ENCODE measurements around the gene SNAPC4.

The SNAPC4 gene, protein sequence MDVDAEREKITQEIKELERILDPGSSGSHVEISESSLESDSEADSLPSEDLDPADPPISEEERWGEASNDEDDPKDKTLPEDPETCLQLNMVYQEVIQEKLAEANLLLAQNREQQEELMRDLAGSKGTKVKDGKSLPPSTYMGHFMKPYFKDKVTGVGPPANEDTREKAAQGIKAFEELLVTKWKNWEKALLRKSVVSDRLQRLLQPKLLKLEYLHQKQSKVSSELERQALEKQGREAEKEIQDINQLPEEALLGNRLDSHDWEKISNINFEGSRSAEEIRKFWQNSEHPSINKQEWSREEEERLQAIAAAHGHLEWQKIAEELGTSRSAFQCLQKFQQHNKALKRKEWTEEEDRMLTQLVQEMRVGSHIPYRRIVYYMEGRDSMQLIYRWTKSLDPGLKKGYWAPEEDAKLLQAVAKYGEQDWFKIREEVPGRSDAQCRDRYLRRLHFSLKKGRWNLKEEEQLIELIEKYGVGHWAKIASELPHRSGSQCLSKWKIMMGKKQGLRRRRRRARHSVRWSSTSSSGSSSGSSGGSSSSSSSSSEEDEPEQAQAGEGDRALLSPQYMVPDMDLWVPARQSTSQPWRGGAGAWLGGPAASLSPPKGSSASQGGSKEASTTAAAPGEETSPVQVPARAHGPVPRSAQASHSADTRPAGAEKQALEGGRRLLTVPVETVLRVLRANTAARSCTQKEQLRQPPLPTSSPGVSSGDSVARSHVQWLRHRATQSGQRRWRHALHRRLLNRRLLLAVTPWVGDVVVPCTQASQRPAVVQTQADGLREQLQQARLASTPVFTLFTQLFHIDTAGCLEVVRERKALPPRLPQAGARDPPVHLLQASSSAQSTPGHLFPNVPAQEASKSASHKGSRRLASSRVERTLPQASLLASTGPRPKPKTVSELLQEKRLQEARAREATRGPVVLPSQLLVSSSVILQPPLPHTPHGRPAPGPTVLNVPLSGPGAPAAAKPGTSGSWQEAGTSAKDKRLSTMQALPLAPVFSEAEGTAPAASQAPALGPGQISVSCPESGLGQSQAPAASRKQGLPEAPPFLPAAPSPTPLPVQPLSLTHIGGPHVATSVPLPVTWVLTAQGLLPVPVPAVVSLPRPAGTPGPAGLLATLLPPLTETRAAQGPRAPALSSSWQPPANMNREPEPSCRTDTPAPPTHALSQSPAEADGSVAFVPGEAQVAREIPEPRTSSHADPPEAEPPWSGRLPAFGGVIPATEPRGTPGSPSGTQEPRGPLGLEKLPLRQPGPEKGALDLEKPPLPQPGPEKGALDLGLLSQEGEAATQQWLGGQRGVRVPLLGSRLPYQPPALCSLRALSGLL (N-terminal part only)

DNA sequence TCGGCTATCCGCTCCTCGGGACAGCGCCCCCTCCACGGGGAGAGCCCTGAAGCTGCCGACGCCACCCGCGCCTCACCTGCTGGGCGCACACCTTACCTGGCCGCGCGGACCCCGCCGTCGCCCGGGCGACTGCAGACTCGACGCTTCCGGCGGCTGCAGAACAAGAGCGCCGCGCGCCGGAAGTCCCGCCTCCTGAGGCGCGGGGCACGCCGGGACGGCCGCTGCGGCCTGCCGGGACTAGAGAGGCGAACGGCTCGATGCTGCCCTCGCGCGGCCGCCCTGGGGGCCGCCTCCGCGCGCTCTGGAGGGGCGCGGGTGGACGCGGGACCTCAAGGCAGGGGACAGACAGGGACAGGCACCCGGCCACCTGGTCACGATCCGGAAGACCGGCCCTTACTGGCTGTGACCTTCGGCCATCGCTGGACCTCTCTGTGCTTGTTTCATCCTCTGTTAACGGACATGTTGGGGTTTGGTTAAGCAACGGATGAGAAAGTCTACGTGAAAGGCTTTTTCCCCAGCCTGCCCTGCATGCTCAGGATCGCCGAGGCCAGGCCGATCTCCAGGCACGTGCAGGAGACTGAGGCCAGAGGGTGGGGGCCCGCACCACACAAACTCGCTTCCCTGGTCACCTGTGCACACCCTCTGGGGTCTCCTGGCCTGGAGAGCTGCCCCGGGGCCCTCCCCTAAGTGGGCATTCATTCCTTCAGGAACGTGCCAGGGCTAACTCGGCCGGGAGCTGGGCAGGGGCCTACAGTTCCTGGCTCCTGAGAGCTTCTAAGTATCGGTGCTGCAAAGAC lies at the start of gene SNAPC4:
TSS of gene SNAPC4 (minus strand) at position 133 of the 797 bp plus-strand sequence. CDS start 1,742 bp downstream, outside the sequence.
- peak within 1 kb of the TSS; percentile 90 for H3K4me3 ChIP-seq (ENCODE audit: low read depth, low read length)
- DNase-seq (ENCODE audit: low read depth) = peak; percentile 40
- TF ChIP-seq, protein P1, sequence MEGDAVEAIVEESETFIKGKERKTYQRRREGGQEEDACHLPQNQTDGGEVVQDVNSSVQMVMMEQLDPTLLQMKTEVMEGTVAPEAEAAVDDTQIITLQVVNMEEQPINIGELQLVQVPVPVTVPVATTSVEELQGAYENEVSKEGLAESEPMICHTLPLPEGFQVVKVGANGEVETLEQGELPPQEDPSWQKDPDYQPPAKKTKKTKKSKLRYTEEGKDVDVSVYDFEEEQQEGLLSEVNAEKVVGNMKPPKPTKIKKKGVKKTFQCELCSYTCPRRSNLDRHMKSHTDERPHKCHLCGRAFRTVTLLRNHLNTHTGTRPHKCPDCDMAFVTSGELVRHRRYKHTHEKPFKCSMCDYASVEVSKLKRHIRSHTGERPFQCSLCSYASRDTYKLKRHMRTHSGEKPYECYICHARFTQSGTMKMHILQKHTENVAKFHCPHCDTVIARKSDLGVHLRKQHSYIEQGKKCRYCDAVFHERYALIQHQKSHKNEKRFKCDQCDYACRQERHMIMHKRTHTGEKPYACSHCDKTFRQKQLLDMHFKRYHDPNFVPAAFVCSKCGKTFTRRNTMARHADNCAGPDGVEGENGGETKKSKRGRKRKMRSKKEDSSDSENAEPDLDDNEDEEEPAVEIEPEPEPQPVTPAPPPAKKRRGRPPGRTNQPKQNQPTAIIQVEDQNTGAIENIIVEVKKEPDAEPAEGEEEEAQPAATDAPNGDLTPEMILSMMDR (IDR thresholded peaks at IDR 0.05; ENCODE audit: control insufficient read depth, extremely low read depth, insufficient read depth) = peak; percentile 90

DNA sequence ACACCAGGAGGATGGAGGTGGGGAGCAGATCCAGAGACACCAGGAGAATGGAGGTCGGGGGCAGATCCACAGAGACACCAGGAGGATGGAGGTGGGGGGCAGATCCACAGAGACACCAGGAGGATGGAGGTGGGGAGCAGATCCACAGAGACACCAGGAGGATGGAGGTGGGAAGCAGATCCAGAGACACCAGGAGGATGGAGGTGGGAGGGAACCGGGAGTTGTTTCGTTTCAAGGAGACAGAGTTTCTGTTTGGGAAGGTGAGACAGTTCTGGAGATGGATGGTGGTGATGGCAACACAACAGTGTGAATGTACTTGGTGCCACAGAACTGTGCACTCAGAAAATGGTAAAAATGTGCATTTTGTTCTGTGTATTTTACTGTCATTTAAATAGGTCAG lies 48.7 kb upstream of the SNAPC4 start:
- H3K4me3 ChIP-seq (ENCODE audit: low read depth, low read length) = no peak overlapping the region
- TF ChIP-seq, protein P1 (IDR thresholded peaks at IDR 0.05; ENCODE audit: control insufficient read depth, extremely low read depth, insufficient read depth) = no peak
- DNase-seq (ENCODE audit: low read depth) = no peak

DNA sequence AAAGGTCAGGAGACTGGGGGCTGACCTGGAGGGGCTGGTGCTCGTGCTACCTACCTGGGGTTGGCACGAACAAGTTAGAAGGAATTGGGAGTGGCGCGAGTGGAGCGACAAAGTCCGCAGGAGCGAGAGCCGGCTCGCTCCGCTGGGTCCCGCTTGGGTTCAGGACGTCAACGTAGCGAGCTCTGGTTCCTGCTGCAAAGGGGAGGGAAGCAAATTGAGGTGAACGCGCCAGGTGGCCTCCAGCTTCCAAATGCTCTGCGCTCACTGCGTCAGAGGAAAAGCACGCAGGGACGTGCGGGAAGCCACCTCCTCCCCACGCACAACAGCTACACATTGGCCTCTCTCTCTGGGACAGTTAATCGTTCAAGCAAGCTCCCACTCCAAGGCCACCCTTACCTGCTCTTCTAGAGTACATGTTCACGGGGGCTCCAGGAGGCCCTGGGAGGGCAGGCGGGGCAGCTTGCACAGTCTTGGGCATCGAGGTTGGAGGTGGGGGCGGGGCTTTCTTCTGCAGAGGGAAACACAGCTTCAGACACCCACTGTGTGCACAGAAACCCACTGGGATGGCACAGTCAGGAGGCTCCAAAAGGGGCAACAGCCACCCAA lies 47.3 kb upstream of the SNAPC4 start:
- no peak for DNase-seq (ENCODE audit: low read depth)
- no peak overlapping the region for H3K4me3 ChIP-seq (ENCODE audit: low read depth, low read length)
- TF ChIP-seq, protein P1 (IDR thresholded peaks at IDR 0.05; ENCODE audit: control insufficient read depth, extremely low read depth, insufficient read depth) = no peak

GRCh38 chr9:136445799-136446198 lies 45.8 kb upstream of the SNAPC4 start:
- TF ChIP-seq, protein P1 (IDR thresholded peaks at IDR 0.05; ENCODE audit: control insufficient read depth, extremely low read depth, insufficient read depth) = no peak

GRCh38 chr9:136444102-136444501 lies 44.1 kb upstream of the SNAPC4 start:
- no peak for DNase-seq (ENCODE audit: low read depth)
- no peak overlapping the region for H3K4me3 ChIP-seq (ENCODE audit: low read depth, low read length)
- TF ChIP-seq, protein P1 (IDR thresholded peaks at IDR 0.05; ENCODE audit: control insufficient read depth, extremely low read depth, insufficient read depth) = no peak

More at GRCh38 chr9:136445799-136446198, 45.8 kb upstream of the SNAPC4 start:
- H3K4me3 ChIP-seq (ENCODE audit: low read depth, low read length) = no peak overlapping the region
- DNase-seq (ENCODE audit: low read depth) = no peak

Measured in LNCaP clone FGC (cell line).